Chondrocyte (in vitro differentiated cells): ENCODE data around the gene SUGCT. TPM values are rescaled to one million over a fixed set of nuclear protein-coding genes. Genes with fewer than 3 reads are reported as not detected.

ENCODE experiments used
- DNase-seq: peaks from one replicate; pipeline ENCODE4 v3.0.0; 2021; ENCODE audit warnings: mixed read lengths, low spot score
- H3K27ac Mint-ChIP-seq: one replicate; pipeline ENCODE4 v1.8.0; 2021; ENCODE audit warnings: mild to moderate bottlenecking, moderate library complexity, mixed read lengths; ENCODE audit not compliant: unreplicated experiment
- H3K27me3 Mint-ChIP-seq: 2 replicates; pipeline ENCODE4 v1.8.0; 2021; ENCODE audit warnings: low read depth, mixed read lengths
- H3K36me3 Mint-ChIP-seq: 2 replicates; pipeline ENCODE4 v1.8.0; 2021; ENCODE audit warnings: low read depth, mixed read lengths
- H3K4me1 Mint-ChIP-seq: 2 replicates; pipeline ENCODE4 v1.8.0; 2021; ENCODE audit warnings: low read depth, mild to moderate bottlenecking, mixed read lengths
- H3K4me3 Mint-ChIP-seq: one replicate; pipeline ENCODE4 v1.8.0; 2021; ENCODE audit warnings: mild to moderate bottlenecking, moderate library complexity, mixed read lengths; ENCODE audit not compliant: unreplicated experiment
- H3K9me3 Mint-ChIP-seq: 2 replicates; pipeline ENCODE4 v1.8.0; 2021; ENCODE audit warnings: low read depth, mixed read lengths
- CTCF ChIP-seq: fragments of 200-600 bp; sonication (generic); IDR thresholded peaks from 2 replicates; pipeline ENCODE4 v1.5.0; 2021; ENCODE audit warnings: antibody characterized with exemption, mild to moderate bottlenecking, moderate library complexity
- total RNA-seq: library from RNA; stranded (reverse); gene quantifications from 3 replicates; pipeline ENCODE4 v1.2.1, GENCODE V29; 2021

Gene SUGCT
- total RNA-seq, 1 donor from 2014 or later: 34.4 TPM

DNA sequence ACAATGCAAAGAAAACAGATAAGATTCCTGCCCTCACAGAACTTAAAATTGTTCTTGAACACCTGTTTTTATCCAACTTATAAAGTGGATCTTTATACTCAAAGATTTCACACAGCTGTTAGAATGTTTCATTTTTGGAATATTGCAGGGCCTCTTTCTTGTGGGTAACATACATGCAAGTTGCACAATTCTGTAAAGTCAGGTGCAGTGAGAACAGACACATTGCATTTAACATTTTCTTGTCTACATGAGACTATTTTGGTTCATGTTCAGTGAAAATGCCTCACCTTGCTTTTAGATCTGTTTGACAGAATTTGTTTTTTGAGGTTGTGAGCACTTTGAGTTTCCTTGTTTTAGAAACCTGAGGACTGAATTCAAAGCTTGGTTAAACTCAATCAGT is 707.8 kb downstream of the SUGCT start:
- Mint-ChIP-seq H3K27ac (no peak overlapping the region), H3K27me3 (no peaks in the 10 kb centered on the region), H3K4me1 (peaks cover 32% of the 10 kb centered on the region), H3K9me3 (peaks cover 29% of the 10 kb centered on the region), H3K36me3 (peaks cover 18% of the 10 kb centered on the region), H3K4me3 (no peak overlapping the region)
- DNase-seq: no peak
- TF ChIP-seq CTCF: no peak

DNA sequence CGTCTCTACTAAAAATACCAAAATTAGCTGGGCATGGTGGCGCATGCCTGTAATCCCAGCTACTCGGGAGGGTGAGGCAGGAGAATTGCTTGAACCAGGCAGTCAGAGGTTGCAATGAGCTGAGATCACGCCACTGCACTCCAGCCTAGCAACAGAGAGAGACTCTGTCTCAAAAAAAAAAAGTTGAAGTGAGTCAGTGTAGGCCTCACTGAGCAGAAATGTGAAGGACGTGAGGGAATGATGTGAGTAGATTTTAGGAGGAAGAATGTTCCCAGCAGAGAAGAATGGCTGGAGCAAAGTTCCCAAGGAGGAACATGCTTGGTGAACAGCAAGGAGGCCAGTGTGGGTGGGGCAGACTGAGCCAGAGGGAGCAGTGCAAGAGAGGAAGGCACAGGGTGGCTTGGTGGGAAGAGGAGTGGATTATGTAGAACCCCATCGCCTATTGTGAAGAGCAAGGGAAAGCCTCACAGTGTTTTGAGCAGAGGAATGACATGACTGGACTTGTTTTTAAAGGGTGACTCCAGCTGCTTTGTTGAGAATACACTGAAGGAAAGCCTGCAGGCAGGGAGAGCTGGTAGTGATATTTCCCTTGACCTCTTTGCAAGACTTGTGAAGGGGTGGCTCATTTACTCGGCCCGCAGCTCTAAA is 708.7 kb downstream of the SUGCT start:
- DNase-seq: no peak
- TF ChIP-seq CTCF: no peak
- Mint-ChIP-seq H3K27me3 (no peaks in the 10 kb centered on the region), H3K4me3 (no peak overlapping the region), H3K4me1 (peaks cover 32% of the 10 kb centered on the region), H3K9me3 (peaks cover 22% of the 10 kb centered on the region), H3K36me3 (peaks cover 16% of the 10 kb centered on the region), H3K27ac (peak overlapping the region; percentile 92)

DNA sequence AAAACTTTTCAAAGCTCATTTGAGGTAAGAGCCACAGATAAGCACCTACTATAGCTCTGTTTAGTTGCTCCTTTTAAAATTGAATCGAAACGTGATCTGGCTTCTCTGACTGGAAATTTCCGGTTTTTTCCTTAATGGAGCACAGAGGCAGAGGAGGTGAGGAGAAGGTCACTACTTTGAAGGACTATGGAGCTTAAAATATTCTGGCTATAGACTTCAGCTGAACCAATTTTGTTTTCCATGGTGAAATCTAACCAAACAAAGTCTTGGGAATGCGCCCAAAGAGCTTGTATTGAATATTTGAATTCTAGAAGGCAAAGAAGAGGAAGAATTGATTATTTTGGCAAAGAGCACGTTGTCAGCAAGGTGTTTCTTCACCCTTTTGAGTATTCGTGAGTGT is 711.1 kb downstream of the SUGCT start:
- H3K27me3 Mint-ChIP-seq: no peaks in the 10 kb centered on the region
- TF ChIP-seq CTCF: no peak
- H3K9me3 Mint-ChIP-seq: no peaks in the 10 kb centered on the region
- peaks cover 27% of the 10 kb centered on the region for H3K4me1 Mint-ChIP-seq
- H3K4me3 Mint-ChIP-seq: no peak overlapping the region
- no peak for DNase-seq
- peaks cover 4% of the 10 kb centered on the region for H3K36me3 Mint-ChIP-seq
- no peak overlapping the region for H3K27ac Mint-ChIP-seq

- Mint-ChIP-seq H3K27ac (no peak overlapping the region), H3K36me3 (peaks cover 3% of the 10 kb centered on the region), H3K27me3 (no peaks in the 10 kb centered on the region), H3K4me3 (no peak overlapping the region), H3K9me3 (no peaks in the 10 kb centered on the region), H3K4me1 (peaks cover 24% of the 10 kb centered on the region)
- no peak for TF ChIP-seq CTCF
- no peak for DNase-seq
Observed at GRCh38 chr7:40847921-40848320, 713.1 kb downstream of the SUGCT start.

- H3K36me3 Mint-ChIP-seq: no peaks in the 10 kb centered on the region
- DNase-seq: no peak
- no peaks in the 10 kb centered on the region for H3K27me3 Mint-ChIP-seq
- no peaks in the 10 kb centered on the region for H3K9me3 Mint-ChIP-seq
- no peak overlapping the region for H3K27ac Mint-ChIP-seq
- H3K4me1 Mint-ChIP-seq: peaks cover 18% of the 10 kb centered on the region
- no peak overlapping the region for H3K4me3 Mint-ChIP-seq
- TF ChIP-seq CTCF: no peak
Observed at GRCh38 chr7:40848541-40849221, 713.9 kb downstream of the SUGCT start.
